CD14-positive monocyte (primary cell): Measurements from ENCODE around the gene CCL15. TPM values are rescaled to one million over a fixed set of nuclear protein-coding genes. Genes with fewer than 3 reads are reported as not detected.

Source experiments
- DNase-seq, 3 donors: peaks; one replicate each; pipeline ENCODE4 v3.0.0-alpha.2; 2011 to 2022
- H2AFZ ChIP-seq: 2 replicates; pipeline ENCODE4 v1.6.0; 2012; ENCODE audit warnings: mild to moderate bottlenecking, low read depth, low read length, inconsistent platforms; ENCODE audit not compliant: insufficient read depth, poor library complexity, severe bottlenecking
- H3K27ac ChIP-seq, 2 donors: 1 replicate in 1 of 2; 2 replicates in 1 of 2; pipeline ENCODE4 v1.5.1; 2012 to 2013; ENCODE audit warnings: low read length in 2 of 2, control low read depth in 1 of 2, inconsistent platforms in 1 of 2, low read depth in 1 of 2, mild to moderate bottlenecking in 1 of 2
- H3K27me3 ChIP-seq, 2 donors: one replicate each; pipeline versions ENCODE4 v1.6.0 to v1.6.1; 2011 to 2013; ENCODE audit warnings: low read length in 2 of 2; ENCODE audit not compliant: control insufficient read depth in 2 of 2, insufficient read depth in 2 of 2
- H3K36me3 ChIP-seq, 2 donors: replicated peaks in 1 of 2; 1 replicate in 1 of 2; 2 replicates in 1 of 2; pipeline versions ENCODE4 v1.5.1 to v1.6.1; 2012 to 2013; ENCODE audit warnings: low read length in 2 of 2, control low read depth in 1 of 2, inconsistent platforms in 1 of 2, mild to moderate bottlenecking in 1 of 2; ENCODE audit not compliant: insufficient read depth in 2 of 2, control insufficient read depth in 1 of 2
- H3K4me1 ChIP-seq, 2 donors: 1 replicate in 1 of 2; 2 replicates in 1 of 2; pipeline versions ENCODE4 v1.5.1 to v1.6.1; 2012 to 2013; ENCODE audit warnings: low read length in 2 of 2, control low read depth in 1 of 2, inconsistent platforms in 1 of 2, mild to moderate bottlenecking in 1 of 2, moderate library complexity in 1 of 2; ENCODE audit not compliant: insufficient read depth in 2 of 2, control insufficient read depth in 1 of 2
- H3K4me2 ChIP-seq: replicated peaks from 2 replicates; pipeline ENCODE3; 2012; ENCODE audit warnings: low read length, moderate library complexity, mild to moderate bottlenecking; ENCODE audit not compliant: poor library complexity, severe bottlenecking; ENCODE audit errors: extremely low read depth
- H3K4me3 ChIP-seq, 3 experiments: fragments of 200-600 bp in 1 of 3; sonication (generic) in 1 of 3; replicated peaks in 1 of 3; 1 replicate in 2 of 3; 2 replicates in 1 of 3; pipeline ENCODE4 v1.5.1; 2011 to 2013; ENCODE audit warnings: low read length in 3 of 3, mild to moderate bottlenecking in 3 of 3, control low read depth in 2 of 3, low read depth in 2 of 3, inconsistent platforms in 1 of 3, moderate library complexity in 1 of 3
- H3K79me2 ChIP-seq: 2 replicates; pipeline ENCODE4 v1.6.0; 2012; ENCODE audit warnings: mild to moderate bottlenecking, control low read depth, inconsistent platforms, low read length, moderate library complexity; ENCODE audit not compliant: insufficient read depth
- H3K9ac ChIP-seq: 2 replicates; pipeline ENCODE4 v1.6.0; 2017; ENCODE audit warnings: low read length, mild to moderate bottlenecking; ENCODE audit not compliant: insufficient read depth, poor library complexity, severe bottlenecking
- H3K9me3 ChIP-seq, 2 donors: replicated peaks in 1 of 2; 1 replicate in 1 of 2; 2 replicates in 1 of 2; pipeline versions ENCODE4 v1.5.1 to v1.6.1; 2012 to 2013; ENCODE audit warnings: low read length in 2 of 2, control low read depth in 1 of 2; ENCODE audit not compliant: control insufficient read depth in 1 of 2, insufficient read depth in 1 of 2
- H4K20me1 ChIP-seq: 2 replicates; pipeline ENCODE4 v1.6.0; 2012; ENCODE audit warnings: mild to moderate bottlenecking, low read length, control low read depth, moderate library complexity; ENCODE audit not compliant: insufficient read depth
- H3K27ac Mint-ChIP-seq, 7 donors: one replicate each; pipeline ENCODE4 v1.8.0; 2020; ENCODE audit warnings: mild to moderate bottlenecking in 7 of 7, mixed read lengths in 7 of 7, moderate library complexity in 6 of 7, inconsistent platforms in 2 of 7
- H3K27me3 Mint-ChIP-seq, 3 donors: one replicate each; pipeline ENCODE4 v1.8.0; 2021 to 2022; ENCODE audit warnings: low read depth in 3 of 3, mild to moderate bottlenecking in 3 of 3, mixed read lengths in 3 of 3, moderate library complexity in 3 of 3, inconsistent platforms in 1 of 3
- H3K36me3 Mint-ChIP-seq, 2 donors: one replicate each; pipeline ENCODE4 v1.8.0; 2020; ENCODE audit warnings: mixed read lengths in 2 of 2, inconsistent platforms in 1 of 2, mild to moderate bottlenecking in 1 of 2
- H3K4me1 Mint-ChIP-seq: one replicate; pipeline ENCODE4 v1.8.0; 2020; ENCODE audit warnings: mild to moderate bottlenecking, mixed read lengths
- H3K4me3 Mint-ChIP-seq, 2 donors: one replicate each; pipeline ENCODE4 v1.8.0; 2020; ENCODE audit warnings: mild to moderate bottlenecking in 2 of 2, mixed read lengths in 2 of 2, moderate library complexity in 1 of 2
- H3K9me3 Mint-ChIP-seq, 7 donors: one replicate each; pipeline ENCODE4 v1.8.0; 2020 to 2022; ENCODE audit warnings: mixed read lengths in 7 of 7, mild to moderate bottlenecking in 6 of 7, moderate library complexity in 6 of 7, inconsistent platforms in 2 of 7
- WGBS: methylation state at CpG from one replicate; pipeline ENCODE4 v1.1.5; 2013; ENCODE audit warnings: missing lambda C conversion rate; ENCODE audit not compliant: insufficient coverage; 5-methylcytosine and 5-hydroxymethylcytosine counted together
- intact Hi-C, 2 donors: fragments of 100-400 bp; cut with micrococcal nuclease; formaldehyde crosslinking; loops; one replicate each; pipeline versions ENCODE4 v1.15.0 to v1.15.1; 2023
- polyA plus RNA-seq, 3 donors: library from polyadenylated mRNA; depleted of rRNA in 1 of 3; unstranded in 2 of 3; stranded (reverse) in 1 of 3; fragments of 300-500 nt in 2 of 3; fragments of >200 nt in 1 of 3; fragmentation: Illumina TruSeq in 2 of 3; gene quantifications; 1 replicate in 2 of 3; 2 replicates in 1 of 3; pipeline ENCODE4 v1.2.3, GENCODE V29; 2012 to 2021
- TF ChIP-seq, protein P1 (sequence below): fragments of 200-600 bp; IDR thresholded peaks from one replicate; pipeline ENCODE4 v1.8.0; 2022; ENCODE audit warnings: antibody characterized with exemption, mild to moderate bottlenecking

Gene CCL15
- polyA plus RNA-seq, 3 donors: not detected

- 83% methylated on average over 2 of the region's 7 CpGs for WGBS
- no peak overlapping the region for H3K4me3 Mint-ChIP-seq
- H3K27ac Mint-ChIP-seq: no peak overlapping the region
- no peaks in the 10 kb centered on the region for H3K79me2 ChIP-seq
- H3K27ac ChIP-seq: no peak overlapping the region
- no peak overlapping the region for H3K9ac ChIP-seq
- H3K9me3 ChIP-seq: no peaks in the 10 kb centered on the region
- no peaks in the 10 kb centered on the region for H3K27me3 ChIP-seq
- H3K4me1 Mint-ChIP-seq: peaks cover 11% of the 10 kb centered on the region
- H4K20me1 ChIP-seq: no peaks in the 10 kb centered on the region
- no peaks in the 10 kb centered on the region for H3K36me3 ChIP-seq
- peaks cover 0 to 3% (median 0%) of the 10 kb centered on the region in 3 donors for H3K27me3 Mint-ChIP-seq
- DNase-seq: no peak
- H3K4me1 ChIP-seq: no peaks in the 10 kb centered on the region
- H3K4me2 ChIP-seq: no peak overlapping the region
- TF ChIP-seq, protein P1, sequence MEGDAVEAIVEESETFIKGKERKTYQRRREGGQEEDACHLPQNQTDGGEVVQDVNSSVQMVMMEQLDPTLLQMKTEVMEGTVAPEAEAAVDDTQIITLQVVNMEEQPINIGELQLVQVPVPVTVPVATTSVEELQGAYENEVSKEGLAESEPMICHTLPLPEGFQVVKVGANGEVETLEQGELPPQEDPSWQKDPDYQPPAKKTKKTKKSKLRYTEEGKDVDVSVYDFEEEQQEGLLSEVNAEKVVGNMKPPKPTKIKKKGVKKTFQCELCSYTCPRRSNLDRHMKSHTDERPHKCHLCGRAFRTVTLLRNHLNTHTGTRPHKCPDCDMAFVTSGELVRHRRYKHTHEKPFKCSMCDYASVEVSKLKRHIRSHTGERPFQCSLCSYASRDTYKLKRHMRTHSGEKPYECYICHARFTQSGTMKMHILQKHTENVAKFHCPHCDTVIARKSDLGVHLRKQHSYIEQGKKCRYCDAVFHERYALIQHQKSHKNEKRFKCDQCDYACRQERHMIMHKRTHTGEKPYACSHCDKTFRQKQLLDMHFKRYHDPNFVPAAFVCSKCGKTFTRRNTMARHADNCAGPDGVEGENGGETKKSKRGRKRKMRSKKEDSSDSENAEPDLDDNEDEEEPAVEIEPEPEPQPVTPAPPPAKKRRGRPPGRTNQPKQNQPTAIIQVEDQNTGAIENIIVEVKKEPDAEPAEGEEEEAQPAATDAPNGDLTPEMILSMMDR: no peak
- H2AFZ ChIP-seq: no peak overlapping the region
- H3K9me3 Mint-ChIP-seq: no peaks in the 10 kb centered on the region
- intact Hi-C loops: no loop called here
- H3K4me3 ChIP-seq: no peak overlapping the region
- H3K36me3 Mint-ChIP-seq: no peaks in the 10 kb centered on the region
Observed at GRCh38 chr17:36002631-36003030, 1.3 kb upstream of the CCL15 start.

DNA sequence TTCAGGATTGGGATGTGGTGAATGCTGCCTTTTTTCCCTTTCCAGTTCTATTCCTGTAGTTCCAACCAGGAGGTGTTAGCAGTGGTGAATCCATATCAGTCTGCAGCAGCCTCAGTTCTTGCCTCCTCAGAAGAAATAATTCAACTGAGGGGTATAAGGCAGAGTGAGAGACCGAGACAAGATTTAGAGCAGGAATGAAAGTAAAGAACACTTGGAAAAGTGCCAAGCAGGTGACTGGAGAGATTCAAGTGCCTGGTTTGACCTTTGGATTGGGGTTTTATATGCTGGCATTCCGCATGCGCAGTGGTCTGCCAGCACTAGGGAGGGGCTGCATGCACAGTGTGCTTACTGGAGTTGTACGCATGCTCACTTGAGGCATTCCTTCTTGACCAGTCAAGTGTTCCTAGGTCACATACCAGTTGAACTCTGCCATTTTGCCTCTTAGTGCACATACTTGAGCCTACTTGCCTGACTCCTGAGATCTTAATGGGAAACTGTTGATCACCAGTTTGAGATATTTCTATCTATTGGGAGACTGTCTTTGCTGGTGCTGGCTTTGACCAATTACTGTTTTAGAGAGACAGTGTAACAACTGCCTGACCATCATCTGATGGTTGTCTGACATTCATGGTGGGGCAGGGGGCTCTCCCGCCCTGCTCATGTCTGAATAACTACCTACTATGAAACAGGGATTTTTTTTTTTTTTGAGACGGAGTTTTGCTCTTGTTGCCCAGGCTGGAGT lies 680 bp upstream of the CCL15 start:
- H3K27ac ChIP-seq: no peak overlapping the region
- H4K20me1 ChIP-seq: no peaks in the 10 kb centered on the region
- Mint-ChIP-seq H3K27ac (no peak overlapping the region), H3K4me1 (peaks cover 11% of the 10 kb centered on the region), H3K27me3 (peaks cover 0 to 3% (median 0%) of the 10 kb centered on the region in 3 donors), H3K9me3 (no peaks in the 10 kb centered on the region), H3K36me3 (no peaks in the 10 kb centered on the region), H3K4me3 (no peak overlapping the region)
- no peak overlapping the region for H3K4me3 ChIP-seq
- intact Hi-C loops: no loop called here
- no peak for DNase-seq
- no peaks in the 10 kb centered on the region for H3K27me3 ChIP-seq
- WGBS: 96% methylated on average over 3 of the region's 6 CpGs
- H3K36me3 ChIP-seq: no peaks in the 10 kb centered on the region
- no peaks in the 10 kb centered on the region for H3K9me3 ChIP-seq
- H3K79me2 ChIP-seq: no peaks in the 10 kb centered on the region
- TF ChIP-seq, protein P1: no peak
- no peak overlapping the region for H3K9ac ChIP-seq
- no peaks in the 10 kb centered on the region for H3K4me1 ChIP-seq
- H3K4me2 ChIP-seq: no peak overlapping the region
- no peak overlapping the region for H2AFZ ChIP-seq
